CD14-positive monocyte (primary cell): ENCODE results near the gene SPRED2. TPM values are rescaled to one million over a fixed set of nuclear protein-coding genes. Genes with fewer than 3 reads are reported as not detected.

Experiments
- DNase-seq, 3 donors: peaks; one replicate each; pipeline ENCODE4 v3.0.0-alpha.2; 2011 to 2022
- H2AFZ ChIP-seq: 2 replicates; pipeline ENCODE4 v1.6.0; 2012; ENCODE audit warnings: mild to moderate bottlenecking, low read depth, low read length, inconsistent platforms; ENCODE audit not compliant: insufficient read depth, poor library complexity, severe bottlenecking
- H3K27ac ChIP-seq, 2 donors: 1 replicate in 1 of 2; 2 replicates in 1 of 2; pipeline ENCODE4 v1.5.1; 2012 to 2013; ENCODE audit warnings: low read length in 2 of 2, control low read depth in 1 of 2, inconsistent platforms in 1 of 2, low read depth in 1 of 2, mild to moderate bottlenecking in 1 of 2
- H3K27me3 ChIP-seq, 2 donors: one replicate each; pipeline versions ENCODE4 v1.6.0 to v1.6.1; 2011 to 2013; ENCODE audit warnings: low read length in 2 of 2; ENCODE audit not compliant: control insufficient read depth in 2 of 2, insufficient read depth in 2 of 2
- H3K36me3 ChIP-seq, 2 donors: replicated peaks in 1 of 2; 1 replicate in 1 of 2; 2 replicates in 1 of 2; pipeline versions ENCODE4 v1.5.1 to v1.6.1; 2012 to 2013; ENCODE audit warnings: low read length in 2 of 2, control low read depth in 1 of 2, inconsistent platforms in 1 of 2, mild to moderate bottlenecking in 1 of 2; ENCODE audit not compliant: insufficient read depth in 2 of 2, control insufficient read depth in 1 of 2
- H3K4me1 ChIP-seq, 2 donors: 1 replicate in 1 of 2; 2 replicates in 1 of 2; pipeline versions ENCODE4 v1.5.1 to v1.6.1; 2012 to 2013; ENCODE audit warnings: low read length in 2 of 2, control low read depth in 1 of 2, inconsistent platforms in 1 of 2, mild to moderate bottlenecking in 1 of 2, moderate library complexity in 1 of 2; ENCODE audit not compliant: insufficient read depth in 2 of 2, control insufficient read depth in 1 of 2
- H3K4me2 ChIP-seq: replicated peaks from 2 replicates; pipeline ENCODE3; 2012; ENCODE audit warnings: low read length, moderate library complexity, mild to moderate bottlenecking; ENCODE audit not compliant: poor library complexity, severe bottlenecking; ENCODE audit errors: extremely low read depth
- H3K4me3 ChIP-seq, 3 experiments: fragments of 200-600 bp in 1 of 3; sonication (generic) in 1 of 3; replicated peaks in 1 of 3; 1 replicate in 2 of 3; 2 replicates in 1 of 3; pipeline ENCODE4 v1.5.1; 2011 to 2013; ENCODE audit warnings: low read length in 3 of 3, mild to moderate bottlenecking in 3 of 3, control low read depth in 2 of 3, low read depth in 2 of 3, inconsistent platforms in 1 of 3, moderate library complexity in 1 of 3
- H3K79me2 ChIP-seq: 2 replicates; pipeline ENCODE4 v1.6.0; 2012; ENCODE audit warnings: mild to moderate bottlenecking, control low read depth, inconsistent platforms, low read length, moderate library complexity; ENCODE audit not compliant: insufficient read depth
- H3K9ac ChIP-seq: 2 replicates; pipeline ENCODE4 v1.6.0; 2017; ENCODE audit warnings: low read length, mild to moderate bottlenecking; ENCODE audit not compliant: insufficient read depth, poor library complexity, severe bottlenecking
- H3K9me3 ChIP-seq, 2 donors: replicated peaks in 1 of 2; 1 replicate in 1 of 2; 2 replicates in 1 of 2; pipeline versions ENCODE4 v1.5.1 to v1.6.1; 2012 to 2013; ENCODE audit warnings: low read length in 2 of 2, control low read depth in 1 of 2; ENCODE audit not compliant: control insufficient read depth in 1 of 2, insufficient read depth in 1 of 2
- H4K20me1 ChIP-seq: 2 replicates; pipeline ENCODE4 v1.6.0; 2012; ENCODE audit warnings: mild to moderate bottlenecking, low read length, control low read depth, moderate library complexity; ENCODE audit not compliant: insufficient read depth
- H3K27ac Mint-ChIP-seq, 7 donors: one replicate each; pipeline ENCODE4 v1.8.0; 2020; ENCODE audit warnings: mild to moderate bottlenecking in 7 of 7, mixed read lengths in 7 of 7, moderate library complexity in 6 of 7, inconsistent platforms in 2 of 7
- H3K27me3 Mint-ChIP-seq, 3 donors: one replicate each; pipeline ENCODE4 v1.8.0; 2021 to 2022; ENCODE audit warnings: low read depth in 3 of 3, mild to moderate bottlenecking in 3 of 3, mixed read lengths in 3 of 3, moderate library complexity in 3 of 3, inconsistent platforms in 1 of 3
- H3K36me3 Mint-ChIP-seq, 2 donors: one replicate each; pipeline ENCODE4 v1.8.0; 2020; ENCODE audit warnings: mixed read lengths in 2 of 2, inconsistent platforms in 1 of 2, mild to moderate bottlenecking in 1 of 2
- H3K4me1 Mint-ChIP-seq: one replicate; pipeline ENCODE4 v1.8.0; 2020; ENCODE audit warnings: mild to moderate bottlenecking, mixed read lengths
- H3K4me3 Mint-ChIP-seq, 2 donors: one replicate each; pipeline ENCODE4 v1.8.0; 2020; ENCODE audit warnings: mild to moderate bottlenecking in 2 of 2, mixed read lengths in 2 of 2, moderate library complexity in 1 of 2
- H3K9me3 Mint-ChIP-seq, 7 donors: one replicate each; pipeline ENCODE4 v1.8.0; 2020 to 2022; ENCODE audit warnings: mixed read lengths in 7 of 7, mild to moderate bottlenecking in 6 of 7, moderate library complexity in 6 of 7, inconsistent platforms in 2 of 7
- CTCF ChIP-seq: fragments of 200-600 bp; IDR thresholded peaks from one replicate; pipeline ENCODE4 v1.8.0; 2022; ENCODE audit warnings: antibody characterized with exemption, mild to moderate bottlenecking
- WGBS: methylation state at CpG from one replicate; pipeline ENCODE4 v1.1.5; 2013; ENCODE audit warnings: missing lambda C conversion rate; ENCODE audit not compliant: insufficient coverage; 5-methylcytosine and 5-hydroxymethylcytosine counted together
- intact Hi-C, 2 donors: fragments of 100-400 bp; cut with micrococcal nuclease; formaldehyde crosslinking; loops; one replicate each; pipeline versions ENCODE4 v1.15.0 to v1.15.1; 2023
- polyA plus RNA-seq, 3 donors: library from polyadenylated mRNA; depleted of rRNA in 1 of 3; unstranded in 2 of 3; stranded (reverse) in 1 of 3; fragments of 300-500 nt in 2 of 3; fragments of >200 nt in 1 of 3; fragmentation: Illumina TruSeq in 2 of 3; gene quantifications; 1 replicate in 2 of 3; 2 replicates in 1 of 3; pipeline ENCODE4 v1.2.3, GENCODE V29; 2012 to 2021

The SPRED2 gene
- polyA plus RNA-seq, 3 donors: 0.20 to 2.0 (median 0.33) TPM

- H3K79me2 ChIP-seq: no peaks in the 10 kb centered on the region
- WGBS: 96% methylated on average over 4 of the region's 9 CpGs
- no peaks in the 10 kb centered on the region for H4K20me1 ChIP-seq
- H3K36me3 ChIP-seq: no peaks in the 10 kb centered on the region
- no peak overlapping the region for H3K27ac ChIP-seq
- peaks cover 8 to 14% of the 10 kb centered on the region in 2 donors for H3K4me1 ChIP-seq
- Mint-ChIP-seq H3K9me3 (peaks cover 0 to 4% (median 0%) of the 10 kb centered on the region in 7 donors), H3K27me3 (peaks cover 14 to 16% (median 15%) of the 10 kb centered on the region in 3 donors), H3K4me1 (peaks cover 24% of the 10 kb centered on the region), H3K27ac (no peak overlapping the region), H3K4me3 (no peak overlapping the region), H3K36me3 (no peaks in the 10 kb centered on the region)
- peaks cover 0 to 3% of the 10 kb centered on the region in 2 donors for H3K27me3 ChIP-seq
- no peak overlapping the region for H3K9ac ChIP-seq
- no peak for TF ChIP-seq CTCF
- no peak overlapping the region for H3K4me3 ChIP-seq
- H3K9me3 ChIP-seq: no peaks in the 10 kb centered on the region
- no peak for DNase-seq
- H2AFZ ChIP-seq: no peak overlapping the region
- intact Hi-C loops: no loop called here
- H3K4me2 ChIP-seq: no peak overlapping the region
These were observed 134.9 kb downstream of the SPRED2 start for GRCh38 chr2:65297544-65297943.

GRCh38 chr2:65296971-65297370 lies 135.4 kb downstream of the SPRED2 start:
- H2AFZ ChIP-seq: no peak overlapping the region
- no peak overlapping the region for H3K4me3 ChIP-seq
- Mint-ChIP-seq H3K4me3 (no peak overlapping the region), H3K27me3 (peaks cover 10 to 16% (median 12%) of the 10 kb centered on the region in 3 donors), H3K36me3 (no peaks in the 10 kb centered on the region), H3K27ac (no peak overlapping the region), H3K4me1 (peaks cover 23% of the 10 kb centered on the region), H3K9me3 (peaks cover 0 to 4% (median 0%) of the 10 kb centered on the region in 7 donors)
- no peak overlapping the region for H3K27ac ChIP-seq
- H4K20me1 ChIP-seq: no peaks in the 10 kb centered on the region
- no peaks in the 10 kb centered on the region for H3K9me3 ChIP-seq
- H3K4me2 ChIP-seq: no peak overlapping the region
- H3K79me2 ChIP-seq: no peaks in the 10 kb centered on the region
- H3K9ac ChIP-seq: no peak overlapping the region
- H3K36me3 ChIP-seq: no peaks in the 10 kb centered on the region
- DNase-seq: no peak
- no peak for TF ChIP-seq CTCF
- peaks cover 0 to 3% of the 10 kb centered on the region in 2 donors for H3K27me3 ChIP-seq
- 100% methylated on average over 7 of the region's 7 CpGs for WGBS
- peaks cover 8 to 14% of the 10 kb centered on the region in 2 donors for H3K4me1 ChIP-seq
- intact Hi-C loops: no loop called here
